ENCODE results near the gene ATXN2L.

- no peak for TF ChIP-seq CTCF (conservative IDR thresholded peaks at IDR 0.05 in 1 of 2, IDR thresholded peaks at IDR 0.05 in 1 of 2; ENCODE audit: low read depth in 1 of 2, low read length in 2 of 2)
- TF ChIP-seq EZH2 (IDR thresholded peaks at IDR 0.05; ENCODE audit: low read length, missing control alignments): no peak
Observed at GRCh38 chr16:28843766-28844165, 21.0 kb downstream of the ATXN2L start.
